HepG2 (cell line): ENCODE measurements around the gene TEAD1. TPM values are rescaled to one million over a fixed set of nuclear protein-coding genes. Genes with fewer than 3 reads are reported as not detected.

Experiments used
- ATAC-seq: fragments of 200-7000 bp; cut with Tn5 transposase; 3 replicates; pipeline ENCODE4 v1.9.1; 2020; ENCODE audit warnings: mild to moderate bottlenecking, moderate library complexity
- BruUV-seq: library from RNA; stranded (reverse); fragments of 400-500 nt; replicated peaks from 2 replicates; lab custom pipeline; 2021; lab: Mats Ljungman, UMichigan
- CTCF ChIA-PET: fragments of 300-600 bp; formaldehyde crosslinking; extraction: SDS; loops from one replicate; lab custom pipeline; 2021; ENCODE audit warnings: low total read pairs, inconsistent platforms, low intra/inter-chr PET ratio; lab: Yijun Ruan, JAX
- POLR2A ChIA-PET: fragments of 350-600 bp; sonication (Branson Sonifier 250); formaldehyde crosslinking; loops from one replicate; lab custom pipeline; 2020; ENCODE audit warnings: antibody characterized with exemption, inconsistent platforms; lab: Yijun Ruan, JAX
- DNase-seq: peaks from one replicate; pipeline ENCODE4 v3.0.0-alpha.2; 2015; ENCODE audit warnings: low spot score
- FAIRE-seq: peaks from 3 replicates; lab custom pipeline; 2011; peaks lifted over from hg19 to GRCh38; lab: Jason Lieb, UNC
- H2AFZ ChIP-seq: one replicate; pipeline ENCODE4 v1.6.1; 2011; ENCODE audit warnings: low read length, inconsistent platforms
- H3K27ac ChIP-seq: fragments of 300-600 bp; 3 replicates; pipeline ENCODE4 v1.8.0; 2011; ENCODE audit warnings: mixed run types, mild to moderate bottlenecking, mixed read lengths, low read length, inconsistent platforms; ENCODE audit not compliant: insufficient read depth; ENCODE audit errors: extremely low read length
- H3K27me3 ChIP-seq, 2 experiments: fragments of 200-600 bp in 1 of 2; 2 replicates in 1 of 2; 3 replicates in 1 of 2; pipeline versions ENCODE4 v1.6.0 to v1.8.0; 2011; ENCODE audit warnings: low read length in 2 of 2, mild to moderate bottlenecking in 2 of 2, moderate library complexity in 2 of 2, inconsistent platforms in 1 of 2; ENCODE audit not compliant: insufficient read depth in 2 of 2, control insufficient read depth in 1 of 2
- H3K36me3 ChIP-seq, 2 experiments: fragments of 200-600 bp in 1 of 2; replicated peaks in 1 of 2; 2 replicates in 1 of 2; 3 replicates in 1 of 2; pipeline versions ENCODE4 v1.5.1 to v1.8.0; 2011; ENCODE audit warnings: low read length in 2 of 2, inconsistent platforms in 1 of 2; ENCODE audit not compliant: insufficient read depth in 2 of 2, control insufficient read depth in 1 of 2
- H3K4me1 ChIP-seq: 2 replicates; pipeline ENCODE4 v1.5.1; 2012; ENCODE audit warnings: low read length, inconsistent platforms; ENCODE audit not compliant: insufficient read depth
- H3K4me2 ChIP-seq: 2 replicates; pipeline ENCODE4 v1.6.0; 2011; ENCODE audit warnings: low read depth, low read length, inconsistent platforms
- H3K4me3 ChIP-seq, 3 experiments: fragments of 200-600 bp in 1 of 3; sonication (generic), shearing (Covaris generic) in 1 of 3; replicated peaks in 1 of 3; 2 replicates each; pipeline ENCODE4 v1.5.1; 2011 to 2016; ENCODE audit warnings: low read length in 3 of 3, inconsistent platforms in 2 of 3, low read depth in 2 of 3, mild to moderate bottlenecking in 2 of 3, control low read depth in 1 of 3, mixed read lengths in 1 of 3; ENCODE audit not compliant: insufficient read depth in 1 of 3
- H3K79me2 ChIP-seq: one replicate; pipeline ENCODE4 v1.6.1; 2011; ENCODE audit warnings: low read length, inconsistent platforms; ENCODE audit not compliant: insufficient read depth
- H3K9ac ChIP-seq: 2 replicates; pipeline ENCODE4 v1.6.0; 2011; ENCODE audit warnings: mild to moderate bottlenecking, low read depth, low read length, inconsistent platforms; ENCODE audit not compliant: insufficient read depth
- H3K9me3 ChIP-seq: 2 replicates; pipeline ENCODE4 v1.5.1; 2012; ENCODE audit warnings: mild to moderate bottlenecking, low read length
- H4K20me1 ChIP-seq: 2 replicates; pipeline ENCODE4 v1.6.0; 2011; ENCODE audit warnings: inconsistent platforms, mild to moderate bottlenecking, low read length, moderate library complexity; ENCODE audit not compliant: insufficient read depth
- ASH2L ChIP-seq: fragments of 300-600, 200-600 bp; sonication (generic); IDR thresholded peaks from 2 replicates; pipeline ENCODE4 v1.7.0; 2017; ENCODE audit warnings: low read depth, mild to moderate bottlenecking, moderate library complexity, mixed read lengths, low read length; ENCODE audit not compliant: insufficient read length
- CEBPG ChIP-seq: IDR thresholded peaks from 2 replicates; pipeline ENCODE4 v1.6.1; 2016
- PAF1 ChIP-seq: IDR thresholded peaks from 2 replicates; pipeline ENCODE4 v1.6.1; 2016; ENCODE audit warnings: missing genetic modification reagents, missing compliant biosample characterization
- PHF5A ChIP-seq: IDR thresholded peaks from one replicate; pipeline ENCODE4 v1.6.1; 2018; ENCODE audit warnings: low read depth, missing genetic modification reagents; ENCODE audit not compliant: unreplicated experiment
- ZNF251 ChIP-seq: sonication (generic); formaldehyde crosslinking; IDR thresholded peaks from 2 replicates; pipeline ENCODE4 v1.9.0; 2021; ENCODE audit warnings: mild to moderate bottlenecking, missing genetic modification reagents
- ZNF557 ChIP-seq: sonication (generic); formaldehyde crosslinking; IDR thresholded peaks from 2 replicates; pipeline ENCODE4 v1.4.0; 2020; ENCODE audit warnings: missing genetic modification reagents
- ZNF564 ChIP-seq: sonication (generic); formaldehyde crosslinking; IDR thresholded peaks from 2 replicates; pipeline ENCODE4 v1.8.1; 2023; ENCODE audit warnings: mild to moderate bottlenecking, missing genetic modification reagents
- WGBS: methylation state at CpG from one replicate; pipeline ENCODE4 v1.1.6; 2017; ENCODE audit warnings: low lambda C conversion rate; 5-methylcytosine and 5-hydroxymethylcytosine counted together
- in situ Hi-C: cut with HindIII; loops from 2 replicates; pipeline ENCODE4 v1.10.0; 2017; ENCODE audit warnings: low pct_unique_long_range_greater_than_20kb; ENCODE audit not compliant: extremely low pct_ligation_motif_present
- intact Hi-C: fragments of 100-400 bp; cut with micrococcal nuclease; formaldehyde crosslinking; loops from one replicate; pipeline ENCODE4 v1.10.0; 2022; ENCODE audit not compliant: unreplicated experiment
- polyA plus RNA-seq, 8 experiments: library from polyadenylated mRNA; depleted of rRNA in 3 of 8; stranded (reverse) in 7 of 8; unstranded in 1 of 8; fragments of >200 nt; fragmentation: Illumina TruSeq in 4 of 8; extraction: Trizol in 4 of 8; gene quantifications; 2 replicates each; pipeline versions ENCODE4 v1.2.1 to v1.2.3, GENCODE V29; 2011 to 2016; ENCODE audit warnings: low read depth in 4 of 8, missing spikeins in 1 of 8, mixed read lengths in 1 of 8; ENCODE audit not compliant: insufficient read depth in 1 of 8
- total RNA-seq, 5 experiments: library from RNA; depleted of rRNA; stranded (reverse); fragments of >200 nt; fragmentation: Illumina TruSeq; extraction: Trizol; gene quantifications; 2 replicates each; pipeline ENCODE4 v1.2.3, GENCODE V29; 2016; ENCODE audit warnings: low read depth in 1 of 5
- TF ChIP-seq, protein P1 (sequence below): sonication (generic); formaldehyde crosslinking; IDR thresholded peaks from 2 replicates; pipeline ENCODE4 v1.5.1; 2020; ENCODE audit warnings: mild to moderate bottlenecking, missing genetic modification reagents

The TEAD1 gene
- total and polyA plus RNA-seq, 2 of the 13 experiments (the other 11 are each of a cell fraction or from before 2014, with no cell fraction given), result 20.1 to 30.5 TPM

- TF ChIP-seq ZNF251 (CRISPR knock-in tag), result no peak
- no peak for TF ChIP-seq PHF5A (CRISPR knock-in tag)
- TF ChIP-seq CEBPG (CRISPR knock-in tag), result no peak
- no peak for TF ChIP-seq ASH2L
- TF ChIP-seq ZNF557 (CRISPR knock-in tag), result no peak
- TF ChIP-seq PAF1, result no peak
- TF ChIP-seq, protein P1, sequence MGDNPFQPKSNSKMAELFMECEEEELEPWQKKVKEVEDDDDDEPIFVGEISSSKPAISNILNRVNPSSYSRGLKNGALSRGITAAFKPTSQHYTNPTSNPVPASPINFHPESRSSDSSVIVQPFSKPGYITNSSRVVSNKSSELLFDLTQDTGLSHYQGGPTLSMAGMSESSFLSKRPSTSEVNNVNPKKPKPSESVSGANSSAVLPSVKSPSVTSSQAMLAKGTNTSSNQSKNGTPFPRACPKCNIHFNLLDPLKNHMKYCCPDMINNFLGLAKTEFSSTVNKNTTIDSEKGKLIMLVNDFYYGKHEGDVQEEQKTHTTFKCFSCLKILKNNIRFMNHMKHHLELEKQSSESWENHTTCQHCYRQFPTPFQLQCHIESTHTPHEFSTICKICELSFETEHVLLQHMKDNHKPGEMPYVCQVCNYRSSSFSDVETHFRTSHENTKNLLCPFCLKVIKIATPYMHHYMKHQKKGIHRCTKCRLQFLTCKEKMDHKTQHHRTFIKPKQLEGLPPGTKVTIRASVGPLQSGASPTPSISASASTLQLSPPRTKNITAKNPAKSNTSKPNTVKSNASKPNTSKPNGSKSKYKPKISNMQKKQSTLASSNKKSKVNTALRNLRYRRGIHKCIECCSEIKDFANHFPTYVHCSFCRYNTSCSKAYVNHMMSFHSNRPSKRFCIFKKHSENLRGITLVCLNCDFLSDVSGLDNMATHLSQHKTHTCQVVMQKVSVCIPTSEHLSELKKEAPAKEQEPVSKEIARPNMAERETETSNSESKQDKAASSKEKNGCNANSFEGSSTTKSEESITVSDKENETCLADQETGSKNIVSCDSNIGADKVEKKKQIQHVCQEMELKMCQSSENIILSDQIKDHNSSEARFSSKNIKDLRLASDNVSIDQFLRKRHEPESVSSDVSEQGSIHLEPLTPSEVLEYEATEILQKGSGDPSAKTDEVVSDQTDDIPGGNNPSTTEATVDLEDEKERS, result no peak
- TF ChIP-seq ZNF564 (CRISPR knock-in tag), result no peak
- ChIA-PET POLR2A (no interaction called here), CTCF (no interaction called here)
- H3K4me2 ChIP-seq, result no peak overlapping the region
- no peaks in the 10 kb centered on the region for H3K79me2 ChIP-seq
- H3K4me3 ChIP-seq, result no peak overlapping the region
- WGBS, result over 99% methylated on average over 9 of the region's 9 CpGs
- no peaks in the 10 kb centered on the region for H3K9me3 ChIP-seq
- intact Hi-C loops, result loop anchor here (5.0 kb wide), 1 partner anchor 986 kb away; no protein-coding TSS in a partner anchor
- H3K4me1 ChIP-seq, result peaks cover 9% of the 10 kb centered on the region; the same call in 1 of the 2 replicates
- no TSS peak for BruUV-seq
- no peaks in the 10 kb centered on the region for H4K20me1 ChIP-seq
- H3K36me3 ChIP-seq, result peaks cover 3 to 26% of the 10 kb centered on the region in 2 experiments; a peak in 3 of 5 replicates
- H2AFZ ChIP-seq, result no peak overlapping the region
- ATAC-seq, result no peak
- H3K9ac ChIP-seq, result no peak overlapping the region
- H3K27ac ChIP-seq, result no peak overlapping the region
- no peak for DNase-seq
- in situ Hi-C loops, result no loop called here
- H3K27me3 ChIP-seq, result no peaks in the 10 kb centered on the region
- no peak for FAIRE-seq
Observed at GRCh38 chr11:12863605-12864121, 189.4 kb downstream of the TEAD1 start.
